Measurements from ENCODE around the gene EXTL1. TPM values are rescaled to one million over a fixed set of nuclear protein-coding genes. Genes with fewer than 3 reads are reported as not detected.

The EXTL1 gene
- total and polyA plus RNA-seq, 2 of the 4 experiments (the other 2 are of a cell fraction) = 0.90 to 5.2 TPM

GRCh38 chr1:26083208-26083607 is 61.6 kb downstream of the EXTL1 start:
- Histone ChIP-seq H2BK5ac (ENCODE audit: low read depth, low read length, poor library complexity, severe bottlenecking) (no peak overlapping the region), H3K9me3 (ENCODE audit: control insufficient read depth, insufficient read depth, low read length) (no peaks in the 10 kb centered on the region), H3K56ac (ENCODE audit: extremely low read depth, insufficient read depth, low read length) (no peak overlapping the region), H3K79me1 (ENCODE audit: low read depth in 1 of 2, low read length in 2 of 2) (no peaks in the 10 kb centered on the region), H3K4ac (ENCODE audit: low read depth, low read length) (no peak overlapping the region), H3K36me3 (ENCODE audit: control insufficient read depth, insufficient read depth, low read length) (no peaks in the 10 kb centered on the region), H4K8ac (ENCODE audit: low read depth in 2 of 2, low read length in 2 of 2) (no peak overlapping the region), H3K23ac (ENCODE audit: low read depth, low read length) (no peak overlapping the region), H3K27ac (ENCODE audit: insufficient read depth, low read length) (no peak overlapping the region), H2BK20ac (ENCODE audit: low read depth, low read length) (no peak overlapping the region), H2AFZ (replicated peaks; ENCODE audit: low read length, poor library complexity) (no peak overlapping the region), H4K91ac (ENCODE audit: insufficient read depth, low read depth, low read length) (no peak overlapping the region), H3K9me1 (ENCODE audit: insufficient read depth, low read length) (no peaks in the 10 kb centered on the region), H4K20me1 (ENCODE audit: insufficient read depth, low read length) (no peaks in the 10 kb centered on the region), H2BK15ac (ENCODE audit: low read depth, low read length) (no peak overlapping the region), H2AK9ac (replicated peaks; ENCODE audit: low read depth, low read length, poor library complexity) (no peak overlapping the region), H3K27me3 (ENCODE audit: control insufficient read depth, insufficient read depth, low read length) (peaks cover 36% of the 10 kb centered on the region), H3K4me3 (ENCODE audit: insufficient read depth, low read depth, low read length) (no peak overlapping the region), H3K4me1 (ENCODE audit: control insufficient read depth, insufficient read depth, low read length) (peaks cover 1% of the 10 kb centered on the region; the same call in 1 of the 2 replicates), H3K9ac (ENCODE audit: low read depth, low read length) (no peak overlapping the region), H3K4me2 (ENCODE audit: low read depth, low read length) (no peak overlapping the region), H2AK5ac (ENCODE audit: low read depth, low read length) (no peak overlapping the region), H3K14ac (replicated peaks; ENCODE audit: low read depth, low read length) (no peak overlapping the region), H3K18ac (ENCODE audit: low read depth, low read length) (no peak overlapping the region), H2BK120ac (ENCODE audit: low read depth, low read length) (no peak overlapping the region), H4K5ac (ENCODE audit: low read depth, low read length) (no peak overlapping the region)
- ChIA-PET CTCF (interaction anchor here (0.6 to 1.2 kb wide), 3 partner anchors 27 to 459 kb away, joined by 3 read pairs; no protein-coding TSS in a partner anchor), POLR2A (ENCODE audit: unreplicated experiment) (no interaction called here)
- intact Hi-C loops (cut with micrococcal nuclease) (no loop called here), dilution Hi-C loops (cut with HindIII; ENCODE audit: low sequenced_read_pairs, unreplicated experiment) (no loop called here), in situ Hi-C loops (cut with MboI; ENCODE audit: low sequenced_read_pairs) (no loop called here)
- DNase-seq (peak; percentile 46), ATAC-seq (ENCODE audit: low read depth) (peak; percentile 60)
- no TSS peak for BruUV-seq (replicated peaks)
- TF ChIP-seq CEBPB (IDR thresholded peaks at IDR 0.05; ENCODE audit: low read depth, low read length) (peak; percentile 60), BHLHE40 (IDR thresholded peaks at IDR 0.05; ENCODE audit: low read depth, low read length) (no peak)
- no CpG with 5 or more reads among the region's 5 CpGs for WGBS, 2 experiments (ENCODE audit: extremely low coverage in 2 of 2, insufficient read length in 1 of 2)

Measured in IMR-90 (cell line).